ENCODE results near the gene NRDC.

GRCh38 chr1:51818487-51818886 lies 60.0 kb downstream of the NRDC start:
- TF ChIP-seq CTCF (IDR thresholded peaks at IDR 0.05) = no peak
- TF ChIP-seq POLR2AphosphoS5 (IDR thresholded peaks at IDR 0.05) = no peak
- TF ChIP-seq EP300 (IDR thresholded peaks at IDR 0.05) = no peak
